ENCODE data around the gene SMS.

Gene SMS

DNA sequence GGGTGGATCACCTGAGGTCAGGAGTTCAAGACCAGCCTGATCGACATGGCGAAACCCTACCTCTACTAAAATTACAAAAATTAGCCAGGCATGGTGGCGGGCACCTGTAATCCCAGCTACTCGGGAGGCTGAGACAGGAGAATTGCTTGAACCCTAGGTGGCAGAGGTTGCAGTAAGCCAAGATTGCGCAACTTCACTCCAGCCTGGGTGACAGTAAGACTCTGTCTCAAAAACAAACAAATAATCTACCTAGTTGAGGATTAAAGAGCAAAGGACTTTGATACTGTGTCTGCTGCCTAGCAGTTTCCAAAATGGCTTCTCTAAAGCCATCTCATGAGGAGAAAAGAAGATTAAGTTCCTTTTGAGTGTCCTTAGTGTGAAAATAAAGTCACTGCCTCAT, 37.8 kb downstream of the SMS start:
- WGBS, 2 experiments (ENCODE audit: insufficient coverage in 2 of 2): 100% methylated on average over 1 to 2 of the region's 5 CpGs
- Histone ChIP-seq H3K9me3 (ENCODE audit: control insufficient read depth, low read length) (no peaks in the 10 kb centered on the region), H3K4me3 (ENCODE audit: extremely low read depth, insufficient read depth, low read length, poor library complexity, severe bottlenecking) (no peak overlapping the region), H3K4me1 (ENCODE audit: control insufficient read depth, insufficient read depth, low read length, poor library complexity, severe bottlenecking) (peaks cover 5% of the 10 kb centered on the region), H3K36me3 (ENCODE audit: control insufficient read depth, insufficient read depth, low read length) (peaks cover 39% of the 10 kb centered on the region), H3K27ac (ENCODE audit: low read depth, low read length, severe bottlenecking) (no peak overlapping the region)

GRCh38 chrX:21982311-21982710, 41.8 kb downstream of the SMS start:
- WGBS, 2 experiments (ENCODE audit: insufficient coverage in 2 of 2): 100% methylated on average over 3 to 4 of the region's 6 CpGs
- Histone ChIP-seq H3K9me3 (ENCODE audit: control insufficient read depth, low read length) (no peaks in the 10 kb centered on the region), H3K36me3 (ENCODE audit: control insufficient read depth, insufficient read depth, low read length) (peaks cover 32% of the 10 kb centered on the region), H3K4me3 (ENCODE audit: extremely low read depth, insufficient read depth, low read length, poor library complexity, severe bottlenecking) (no peak overlapping the region), H3K27ac (ENCODE audit: low read depth, low read length, severe bottlenecking) (no peak overlapping the region), H3K4me1 (ENCODE audit: control insufficient read depth, insufficient read depth, low read length, poor library complexity, severe bottlenecking) (no peaks in the 10 kb centered on the region)

DNA sequence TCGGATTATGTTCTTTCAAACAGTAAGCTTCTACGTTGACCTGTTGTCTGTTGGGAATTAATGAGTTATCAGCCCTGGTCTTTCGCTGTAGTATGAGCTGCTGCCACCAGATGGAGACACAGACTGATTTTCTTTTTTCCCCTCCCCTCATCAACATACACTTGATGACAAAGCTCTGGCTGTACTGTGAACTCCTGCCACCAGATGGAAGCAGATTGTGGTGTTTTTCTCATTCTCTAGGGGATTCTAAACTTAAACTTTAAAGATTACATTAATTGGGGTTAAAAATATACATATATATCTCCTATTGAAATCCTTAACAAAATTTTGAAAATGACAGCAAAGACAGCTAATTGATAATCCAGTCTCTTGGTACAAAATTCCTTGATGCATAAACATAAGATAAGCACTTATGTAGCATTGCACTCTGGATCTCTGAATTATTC, 44.8 kb downstream of the SMS start:
- Histone ChIP-seq H3K27ac (ENCODE audit: low read depth, low read length, severe bottlenecking) (no peak overlapping the region), H3K4me3 (ENCODE audit: extremely low read depth, insufficient read depth, low read length, poor library complexity, severe bottlenecking) (no peak overlapping the region), H3K4me1 (ENCODE audit: control insufficient read depth, insufficient read depth, low read length, poor library complexity, severe bottlenecking) (no peaks in the 10 kb centered on the region), H3K9me3 (ENCODE audit: control insufficient read depth, low read length) (no peaks in the 10 kb centered on the region), H3K36me3 (ENCODE audit: control insufficient read depth, insufficient read depth, low read length) (peaks cover 51% of the 10 kb centered on the region)
- WGBS, 2 experiments (ENCODE audit: insufficient coverage in 2 of 2): no CpG with 5 or more reads among the region's 3 CpGs

- no peaks in the 10 kb centered on the region for H3K9me3 ChIP-seq (ENCODE audit: control insufficient read depth, low read length)
- H3K4me1 ChIP-seq (ENCODE audit: control insufficient read depth, insufficient read depth, low read length, poor library complexity, severe bottlenecking): no peaks in the 10 kb centered on the region
- no peak overlapping the region for H3K4me3 ChIP-seq (ENCODE audit: extremely low read depth, insufficient read depth, low read length, poor library complexity, severe bottlenecking)
- H3K36me3 ChIP-seq (ENCODE audit: control insufficient read depth, insufficient read depth, low read length): peaks cover 58% of the 10 kb centered on the region
- H3K27ac ChIP-seq (ENCODE audit: low read depth, low read length, severe bottlenecking): no peak overlapping the region
- WGBS, 2 experiments (ENCODE audit: insufficient coverage in 2 of 2): no CpG with 5 or more reads among the region's 1 CpG
Measured at GRCh38 chrX:21986596-21986995, 46.1 kb downstream of the SMS start.

- no CpG with 5 or more reads among the region's 4 CpGs for WGBS, 2 experiments (ENCODE audit: insufficient coverage in 2 of 2)
- H3K27ac ChIP-seq (ENCODE audit: low read depth, low read length, severe bottlenecking): no peak overlapping the region
- no peaks in the 10 kb centered on the region for H3K9me3 ChIP-seq (ENCODE audit: control insufficient read depth, low read length)
- H3K4me3 ChIP-seq (ENCODE audit: extremely low read depth, insufficient read depth, low read length, poor library complexity, severe bottlenecking): no peak overlapping the region
- H3K36me3 ChIP-seq (ENCODE audit: control insufficient read depth, insufficient read depth, low read length): peaks cover 73% of the 10 kb centered on the region
- H3K4me1 ChIP-seq (ENCODE audit: control insufficient read depth, insufficient read depth, low read length, poor library complexity, severe bottlenecking): no peaks in the 10 kb centered on the region
Measured at GRCh38 chrX:21989384-21989783, 48.9 kb downstream of the SMS start.

GRCh38 chrX:21990832-21991231, 50.3 kb downstream of the SMS start:
- no peak overlapping the region for H3K27ac ChIP-seq (ENCODE audit: low read depth, low read length, severe bottlenecking)
- H3K4me3 ChIP-seq (ENCODE audit: extremely low read depth, insufficient read depth, low read length, poor library complexity, severe bottlenecking): no peak overlapping the region
- H3K36me3 ChIP-seq (ENCODE audit: control insufficient read depth, insufficient read depth, low read length): peaks cover 77% of the 10 kb centered on the region
- H3K4me1 ChIP-seq (ENCODE audit: control insufficient read depth, insufficient read depth, low read length, poor library complexity, severe bottlenecking): no peaks in the 10 kb centered on the region
- 75 to 93% methylated on average over 2 to 5 of the region's 8 CpGs for WGBS, 2 experiments (ENCODE audit: insufficient coverage in 2 of 2)
- H3K9me3 ChIP-seq (ENCODE audit: control insufficient read depth, low read length): no peaks in the 10 kb centered on the region

DNA sequence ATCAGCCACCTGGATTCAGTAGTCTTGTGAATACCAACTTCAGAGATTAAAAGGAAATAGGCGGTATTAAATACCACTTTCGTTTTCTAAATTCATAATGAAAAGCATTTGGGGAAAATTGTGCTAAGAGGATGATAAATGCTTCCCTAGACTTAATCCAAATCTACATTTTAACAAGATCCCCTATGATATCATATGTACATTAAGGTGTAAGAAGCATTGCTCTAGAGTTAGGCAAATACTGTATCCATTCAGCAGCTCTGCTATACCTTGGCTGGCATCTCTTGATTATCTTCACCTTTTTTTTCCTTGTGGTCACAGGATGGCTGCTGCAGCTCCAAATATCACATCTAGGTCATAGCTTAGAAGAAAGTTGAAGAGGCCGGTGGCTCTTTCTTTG, 51.0 kb downstream of the SMS start:
- peaks cover 71% of the 10 kb centered on the region for H3K36me3 ChIP-seq (ENCODE audit: control insufficient read depth, insufficient read depth, low read length)
- no CpG with 5 or more reads among the region's 3 CpGs for WGBS, 2 experiments (ENCODE audit: insufficient coverage in 2 of 2)

GRCh38 chrX:21993265-21993664, 52.8 kb downstream of the SMS start:
- Histone ChIP-seq H3K9me3 (ENCODE audit: control insufficient read depth, low read length) (no peaks in the 10 kb centered on the region), H3K4me1 (ENCODE audit: control insufficient read depth, insufficient read depth, low read length, poor library complexity, severe bottlenecking) (no peaks in the 10 kb centered on the region), H3K4me3 (ENCODE audit: extremely low read depth, insufficient read depth, low read length, poor library complexity, severe bottlenecking) (no peak overlapping the region), H3K36me3 (ENCODE audit: control insufficient read depth, insufficient read depth, low read length) (peaks cover 60% of the 10 kb centered on the region), H3K27ac (ENCODE audit: low read depth, low read length, severe bottlenecking) (no peak overlapping the region)
- WGBS, 2 experiments (ENCODE audit: insufficient coverage in 2 of 2): 100% methylated on average over 4 to 5 of the region's 8 CpGs

More for the DNA sequence above, 51.0 kb downstream of the SMS start:
- Histone ChIP-seq H3K4me3 (ENCODE audit: extremely low read depth, insufficient read depth, low read length, poor library complexity, severe bottlenecking) (no peak overlapping the region), H3K4me1 (ENCODE audit: control insufficient read depth, insufficient read depth, low read length, poor library complexity, severe bottlenecking) (no peaks in the 10 kb centered on the region), H3K9me3 (ENCODE audit: control insufficient read depth, low read length) (no peaks in the 10 kb centered on the region), H3K27ac (ENCODE audit: low read depth, low read length, severe bottlenecking) (no peak overlapping the region)

DNA sequence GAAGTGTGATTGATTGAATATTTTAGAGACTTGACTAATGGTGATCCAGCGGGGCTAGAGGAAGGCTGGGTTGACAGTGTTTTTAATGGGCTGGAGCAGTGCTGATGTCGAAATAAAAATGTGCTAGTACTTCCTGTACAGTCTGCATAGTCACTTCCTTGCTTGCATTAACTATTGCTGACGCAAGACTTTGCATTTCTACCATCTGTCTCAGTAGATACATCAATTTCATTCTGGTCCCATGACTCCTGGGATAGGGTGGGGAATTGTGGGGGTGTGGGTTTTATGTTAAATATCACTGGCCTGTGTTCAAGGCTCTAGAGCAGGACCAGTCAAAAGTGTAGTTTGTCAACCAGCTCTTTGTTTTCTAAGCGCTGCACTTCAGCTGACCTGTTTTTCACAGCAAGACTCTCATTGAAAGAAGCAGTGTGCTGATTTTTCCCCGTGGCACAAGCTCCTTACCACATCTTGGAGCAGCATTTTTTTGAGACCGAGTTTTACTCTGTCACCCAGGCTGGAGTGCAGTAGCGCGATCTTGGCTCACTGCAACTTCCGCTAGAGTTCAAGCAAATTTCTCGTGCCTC, 56.5 kb downstream of the SMS start:
- Histone ChIP-seq H3K4me1 (ENCODE audit: control insufficient read depth, insufficient read depth, low read length, poor library complexity, severe bottlenecking) (no peaks in the 10 kb centered on the region), H3K9me3 (ENCODE audit: control insufficient read depth, low read length) (no peaks in the 10 kb centered on the region), H3K36me3 (ENCODE audit: control insufficient read depth, insufficient read depth, low read length) (peaks cover 40% of the 10 kb centered on the region), H3K4me3 (ENCODE audit: extremely low read depth, insufficient read depth, low read length, poor library complexity, severe bottlenecking) (no peak overlapping the region), H3K27ac (ENCODE audit: low read depth, low read length, severe bottlenecking) (no peak overlapping the region)
- 81 to 91% methylated on average over 4 to 9 of the region's 10 CpGs for WGBS, 2 experiments (ENCODE audit: insufficient coverage in 2 of 2)

GRCh38 chrX:21998037-21998436, 57.5 kb downstream of the SMS start:
- no peaks in the 10 kb centered on the region for H3K4me1 ChIP-seq (ENCODE audit: control insufficient read depth, insufficient read depth, low read length, poor library complexity, severe bottlenecking)
- 100% methylated on average over 1 to 3 of the region's 4 CpGs for WGBS, 2 experiments (ENCODE audit: insufficient coverage in 2 of 2)
- H3K4me3 ChIP-seq (ENCODE audit: extremely low read depth, insufficient read depth, low read length, poor library complexity, severe bottlenecking): no peak overlapping the region
- peaks cover 31% of the 10 kb centered on the region for H3K36me3 ChIP-seq (ENCODE audit: control insufficient read depth, insufficient read depth, low read length)
- H3K9me3 ChIP-seq (ENCODE audit: control insufficient read depth, low read length): no peaks in the 10 kb centered on the region
- no peak overlapping the region for H3K27ac ChIP-seq (ENCODE audit: low read depth, low read length, severe bottlenecking)

GRCh38 chrX:22004866-22005265, 64.4 kb downstream of the SMS start:
- WGBS, 2 experiments (ENCODE audit: insufficient coverage in 2 of 2): 100% methylated on average over 2 to 3 of the region's 10 CpGs
- no peak overlapping the region for H3K4me3 ChIP-seq (ENCODE audit: extremely low read depth, insufficient read depth, low read length, poor library complexity, severe bottlenecking)
- no peaks in the 10 kb centered on the region for H3K4me1 ChIP-seq (ENCODE audit: control insufficient read depth, insufficient read depth, low read length, poor library complexity, severe bottlenecking)
- H3K36me3 ChIP-seq (ENCODE audit: control insufficient read depth, insufficient read depth, low read length): peaks cover 4% of the 10 kb centered on the region
- no peak overlapping the region for H3K27ac ChIP-seq (ENCODE audit: low read depth, low read length, severe bottlenecking)
- no peaks in the 10 kb centered on the region for H3K9me3 ChIP-seq (ENCODE audit: control insufficient read depth, low read length)
